Measurements from ENCODE around the gene DDX19B. TPM values are rescaled to one million over a fixed set of nuclear protein-coding genes. Genes with fewer than 3 reads are reported as not detected.

The DDX19B gene
- total and polyA plus RNA-seq, 9 of the 15 experiments (the other 6 are each of a cell fraction or from before 2014, with no cell fraction given): 7.0 to 32.9 (median 19.3) TPM

DNA sequence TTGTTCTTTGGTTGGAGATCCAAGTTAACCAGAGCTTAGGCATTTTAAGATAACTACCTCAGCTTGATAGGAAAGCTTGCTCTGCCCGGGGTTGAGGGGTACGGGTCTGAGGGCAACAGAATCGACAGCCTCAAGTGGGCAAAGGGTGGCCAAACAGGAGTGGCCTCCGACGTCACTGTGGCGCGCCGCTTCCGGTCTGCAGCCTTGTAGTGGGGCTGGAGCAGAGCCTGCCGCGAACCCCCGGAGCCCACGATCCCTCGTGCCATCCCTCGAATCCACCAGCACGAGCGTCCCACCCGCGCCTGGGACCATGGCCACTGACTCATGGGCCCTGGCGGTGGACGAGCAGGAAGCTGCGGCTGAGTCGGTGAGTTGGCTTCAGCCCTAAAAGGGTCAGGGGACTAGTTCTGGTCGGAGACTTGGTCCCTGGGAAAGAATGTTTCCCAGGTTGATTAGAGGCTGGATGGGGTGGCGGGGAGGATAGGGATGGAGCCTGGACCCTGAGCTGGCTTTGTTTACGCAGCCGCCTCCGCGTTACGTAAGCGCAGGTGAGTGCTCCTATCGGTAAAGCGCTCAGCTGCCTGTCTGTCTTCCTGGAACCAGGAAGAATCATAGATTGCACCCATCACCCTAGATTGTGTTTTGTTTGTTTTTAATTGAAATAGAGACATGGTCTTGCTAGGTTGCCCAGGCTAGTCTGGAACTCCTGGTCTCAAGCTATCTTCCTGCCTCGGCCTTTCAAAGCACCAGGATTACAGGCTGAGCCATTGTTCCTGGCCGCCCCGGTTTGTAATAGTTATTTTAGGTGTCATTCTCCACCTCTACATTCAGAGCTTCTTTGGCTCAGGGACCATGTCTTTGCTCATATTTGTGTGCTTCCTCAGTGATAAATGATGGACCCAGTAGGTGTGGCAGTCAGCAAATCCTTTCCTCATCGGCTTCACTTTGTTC lies at the start of gene DDX19B (continued):
- TF ChIP-seq GABPA (tag; conservative IDR thresholded peaks at IDR 0.05; ENCODE audit: low read depth) (peak; percentile 81), ADNP (tag; IDR thresholded peaks at IDR 0.05) (no peak), SUPT5H (IDR thresholded peaks at IDR 0.05) (peak; percentile 81), ARID1B (IDR thresholded peaks at IDR 0.05) (no peak), CREM (IDR thresholded peaks at IDR 0.05; ENCODE audit: low read depth) (peak; percentile 97), ATF1 (CRISPR knock-in tag; IDR thresholded peaks at IDR 0.05) (peak; percentile 68), ATF1 (tag; IDR thresholded peaks at IDR 0.05) (peak; percentile 95), HNRNPL (IDR thresholded peaks at IDR 0.05; ENCODE audit: low read depth, low read length) (peak; percentile 31; the same call in 1 of the 2 replicates), RBFOX2 (IDR thresholded peaks at IDR 0.05; ENCODE audit: low read depth, low read length) (peak; percentile 87), PHB2 (IDR thresholded peaks at IDR 0.05; ENCODE audit: low read depth) (no peak), PCBP2 (IDR thresholded peaks at IDR 0.05; ENCODE audit: low read depth, low read length, poor library complexity, severe bottlenecking) (no peak), SETDB1 (IDR thresholded peaks at IDR 0.05; ENCODE audit: low read length) (no peak), NFIC (IDR thresholded peaks at IDR 0.05) (peak; percentile 34), RBBP5 (IDR thresholded peaks at IDR 0.05; ENCODE audit: borderline replicate concordance, insufficient read depth, low read length, poor library complexity, severe bottlenecking) (peak; percentile 89), HNRNPLL (IDR thresholded peaks at IDR 0.05; ENCODE audit: low read depth, low read length, poor library complexity, severe bottlenecking) (peak; percentile 31), U2AF2 (optimal IDR thresholded peaks at IDR 0.05; ENCODE audit: low read depth, low read length) (no peak), CTBP1 (IDR thresholded peaks at IDR 0.05; ENCODE audit: borderline replicate concordance) (peak; percentile 58; the same call in 1 of the 2 replicates), ZNF717 (CRISPR knock-in tag; IDR thresholded peaks at IDR 0.05) (no peak), KLF1 (tag; IDR thresholded peaks at IDR 0.05) (peak; percentile 77; the same call in 1 of the 2 replicates), TAF9B (IDR thresholded peaks at IDR 0.05; ENCODE audit: partially characterized antibody) (peak; percentile 48), ZNF384 (IDR thresholded peaks at IDR 0.05; ENCODE audit: low read depth, low read length) (no peak)
- TF ChIP-seq, protein P1, sequence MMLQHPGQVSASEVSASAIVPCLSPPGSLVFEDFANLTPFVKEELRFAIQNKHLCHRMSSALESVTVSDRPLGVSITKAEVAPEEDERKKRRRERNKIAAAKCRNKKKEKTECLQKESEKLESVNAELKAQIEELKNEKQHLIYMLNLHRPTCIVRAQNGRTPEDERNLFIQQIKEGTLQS (IDR thresholded peaks at IDR 0.05): peak; percentile 36
- TF ChIP-seq, protein P1 (CRISPR knock-in tag; conservative IDR thresholded peaks at IDR 0.05): no peak
- TF ChIP-seq, protein P2, sequence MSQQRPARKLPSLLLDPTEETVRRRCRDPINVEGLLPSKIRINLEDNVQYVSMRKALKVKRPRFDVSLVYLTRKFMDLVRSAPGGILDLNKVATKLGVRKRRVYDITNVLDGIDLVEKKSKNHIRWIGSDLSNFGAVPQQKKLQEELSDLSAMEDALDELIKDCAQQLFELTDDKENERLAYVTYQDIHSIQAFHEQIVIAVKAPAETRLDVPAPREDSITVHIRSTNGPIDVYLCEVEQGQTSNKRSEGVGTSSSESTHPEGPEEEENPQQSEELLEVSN (IDR thresholded peaks at IDR 0.05; ENCODE audit: borderline replicate concordance in 1 of 2, extremely low read depth in 1 of 2, insufficient read depth in 1 of 2, insufficient read length in 1 of 2, low read depth in 1 of 2, low read length in 1 of 2, poor library complexity in 1 of 2, severe bottlenecking in 1 of 2): peak; percentile 55 to 84

All from K562 (cell line).